ENCODE measurements around the gene OTULINL. TPM values are rescaled to one million over a fixed set of nuclear protein-coding genes. Genes with fewer than 3 reads are reported as not detected.

Gene OTULINL
- total and polyA plus RNA-seq, 2 of the 8 experiments (the other 6 are each of a cell fraction or from before 2014, with no cell fraction given) = 3.1 to 8.3 TPM

DNA sequence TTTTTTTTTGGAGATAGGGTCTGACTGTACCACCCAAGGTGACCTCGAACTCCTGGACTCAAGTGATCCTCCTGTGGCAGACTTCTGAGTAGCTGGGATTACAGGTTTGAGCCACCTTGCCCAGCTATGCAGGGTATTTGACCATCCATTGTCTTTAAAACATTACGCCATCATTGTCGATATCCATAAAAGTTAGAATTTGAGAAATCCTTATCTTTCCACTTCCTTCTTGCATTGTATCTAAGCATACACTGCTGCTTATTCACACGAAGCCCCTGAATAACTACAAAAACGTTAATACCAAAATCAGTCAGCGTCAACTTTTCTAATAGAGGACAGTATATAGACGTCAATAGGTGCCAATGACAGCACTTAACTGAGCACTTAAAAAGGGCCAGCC, 5.4 kb upstream of the OTULINL start:
- H3K4me3 ChIP-seq (ENCODE audit: extremely low read depth in 1 of 4, insufficient read depth in 2 of 4, low read depth in 3 of 4, low read length in 4 of 4) = no peak overlapping the region
- no peak overlapping the region for H3K18ac ChIP-seq (ENCODE audit: extremely low read depth, low read length)
- H3K9ac ChIP-seq (replicated peaks in 1 of 4; ENCODE audit: extremely low read depth in 1 of 4, low read depth in 3 of 4, low read length in 3 of 4) = no peak overlapping the region
- H3K27ac ChIP-seq (ENCODE audit: low read depth, low read length) = no peak overlapping the region
- no peaks in the 10 kb centered on the region; a peak in 1 of 4 replicates for H3K9me3 ChIP-seq (ENCODE audit: insufficient read depth in 2 of 2, low read depth in 1 of 2, low read length in 1 of 2)
- no peaks in the 10 kb centered on the region for H3K36me3 ChIP-seq (ENCODE audit: control insufficient read depth in 2 of 4, insufficient read depth in 4 of 4, low read length in 3 of 4)
- no peaks in the 10 kb centered on the region for H3K4me1 ChIP-seq (replicated peaks in 1 of 4; ENCODE audit: control insufficient read depth in 3 of 4, insufficient read depth in 4 of 4, low read length in 3 of 4)
- DNase-seq (ENCODE audit: low read depth in 1 of 2, low spot score in 2 of 2) (no peak), FAIRE-seq (no peak)
- H3K27me3 ChIP-seq (replicated peaks in 1 of 4; ENCODE audit: control insufficient read depth in 3 of 4, extremely low read depth in 1 of 4, insufficient read depth in 3 of 4, low read length in 3 of 4) = peaks cover 2 to 14% (median 8%) of the 10 kb centered on the region in 4 experiments
- no peak overlapping the region for H2BK120ac ChIP-seq (replicated peaks; ENCODE audit: low read depth, low read length)
- no peak overlapping the region for H3K4me2 ChIP-seq (ENCODE audit: insufficient read depth in 1 of 2, low read depth in 2 of 2, low read length in 2 of 2)
- H2BK5ac ChIP-seq (ENCODE audit: low read depth, low read length) = no peak overlapping the region
- peaks cover 1% of the 10 kb centered on the region; the same call in 1 of the 2 replicates for H3K23me2 ChIP-seq (ENCODE audit: low read depth, low read length)
- H4K91ac ChIP-seq (replicated peaks; ENCODE audit: insufficient read length, low read length) = no peak overlapping the region
- no peak overlapping the region for H3K4ac ChIP-seq (replicated peaks; ENCODE audit: insufficient read length, low read depth, low read length)
- no peaks in the 10 kb centered on the region for H3K79me1 ChIP-seq (ENCODE audit: low read depth, low read length)
- no peak overlapping the region for H2BK20ac ChIP-seq (ENCODE audit: low read length)
- H2AFZ ChIP-seq (ENCODE audit: low read length) = no peak overlapping the region
- H2BK15ac ChIP-seq (ENCODE audit: low read length) = no peak overlapping the region
- no peak overlapping the region for H2AK5ac ChIP-seq (ENCODE audit: low read depth, low read length)
- H3K79me2 ChIP-seq (ENCODE audit: control insufficient read depth in 1 of 2, insufficient read depth in 2 of 2, low read length in 2 of 2) = no peaks in the 10 kb centered on the region
- no peak overlapping the region for H2BK12ac ChIP-seq (ENCODE audit: low read depth, low read length)
- no peak overlapping the region for H3K14ac ChIP-seq (ENCODE audit: insufficient read length)
- no peaks in the 10 kb centered on the region for H4K20me1 ChIP-seq (replicated peaks in 1 of 2; ENCODE audit: control insufficient read depth in 1 of 2, insufficient read depth in 2 of 2, low read length in 2 of 2)
- H4K8ac ChIP-seq (ENCODE audit: extremely low read depth, insufficient read depth, low read length) = no peak overlapping the region
- ChIA-PET POLR2A (ENCODE audit: partially characterized antibody) (no interaction called here), CTCF (ENCODE audit: partially characterized antibody) (interaction anchor here (0.6 to 1.4 kb wide), 4 partner anchors 69 to 93 kb away, joined by 3 read pairs; no protein-coding TSS in a partner anchor)
- H3K23ac ChIP-seq (ENCODE audit: insufficient read length) = no peak overlapping the region
- H3K56ac ChIP-seq (replicated peaks; ENCODE audit: insufficient read length, low read depth, low read length) = no peak overlapping the region
- WGBS, 2 experiments (ENCODE audit: extremely low coverage in 1 of 2, insufficient coverage in 1 of 2, insufficient read length in 1 of 2, insufficient replicate concordance in 2 of 2, low coverage in 1 of 2, low lambda C conversion rate in 2 of 2, missing lambda C conversion rate in 1 of 2) = 92% methylated on average over 7 of the region's 7 CpGs; no CpG with 5 or more reads in 1 of the 2 experiments
- H4K5ac ChIP-seq (ENCODE audit: insufficient read length, low read depth, low read length) = no peak overlapping the region
- TF ChIP-seq, protein P1, sequence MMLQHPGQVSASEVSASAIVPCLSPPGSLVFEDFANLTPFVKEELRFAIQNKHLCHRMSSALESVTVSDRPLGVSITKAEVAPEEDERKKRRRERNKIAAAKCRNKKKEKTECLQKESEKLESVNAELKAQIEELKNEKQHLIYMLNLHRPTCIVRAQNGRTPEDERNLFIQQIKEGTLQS (IDR thresholded peaks at IDR 0.05; ENCODE audit: insufficient read depth, low read depth, low read length) = no peak
- no peak for TF ChIP-seq CHD1 (IDR thresholded peaks at IDR 0.05; ENCODE audit: low read depth, low read length)
- no peak for TF ChIP-seq JUN (IDR thresholded peaks at IDR 0.05; ENCODE audit: low read depth, low read length)
- no peak for TF ChIP-seq ZNF274 (IDR thresholded peaks at IDR 0.05; ENCODE audit: borderline replicate concordance, extremely low read depth, low read length)
- TF ChIP-seq BCL11A (IDR thresholded peaks at IDR 0.05; ENCODE audit: low read depth in 2 of 2, low read length in 2 of 2) = no peak
- no peak for TF ChIP-seq TBP (IDR thresholded peaks at IDR 0.05; ENCODE audit: low read depth, low read length)
- TF ChIP-seq, protein P2, sequence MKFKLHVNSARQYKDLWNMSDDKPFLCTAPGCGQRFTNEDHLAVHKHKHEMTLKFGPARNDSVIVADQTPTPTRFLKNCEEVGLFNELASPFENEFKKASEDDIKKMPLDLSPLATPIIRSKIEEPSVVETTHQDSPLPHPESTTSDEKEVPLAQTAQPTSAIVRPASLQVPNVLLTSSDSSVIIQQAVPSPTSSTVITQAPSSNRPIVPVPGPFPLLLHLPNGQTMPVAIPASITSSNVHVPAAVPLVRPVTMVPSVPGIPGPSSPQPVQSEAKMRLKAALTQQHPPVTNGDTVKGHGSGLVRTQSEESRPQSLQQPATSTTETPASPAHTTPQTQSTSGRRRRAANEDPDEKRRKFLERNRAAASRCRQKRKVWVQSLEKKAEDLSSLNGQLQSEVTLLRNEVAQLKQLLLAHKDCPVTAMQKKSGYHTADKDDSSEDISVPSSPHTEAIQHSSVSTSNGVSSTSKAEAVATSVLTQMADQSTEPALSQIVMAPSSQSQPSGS (IDR thresholded peaks at IDR 0.05; ENCODE audit: low read length) = no peak
- TF ChIP-seq TEAD4 (IDR thresholded peaks at IDR 0.05; ENCODE audit: low read depth, low read length) = no peak
- no peak for TF ChIP-seq ASH2L (IDR thresholded peaks at IDR 0.05; ENCODE audit: low read length)
- TF ChIP-seq NRF1 (IDR thresholded peaks at IDR 0.05; ENCODE audit: low read depth, low read length) = no peak
- no peak for TF ChIP-seq KDM1A (IDR thresholded peaks at IDR 0.05; ENCODE audit: borderline replicate concordance, low read length)
- TF ChIP-seq BACH1 (IDR thresholded peaks at IDR 0.05; ENCODE audit: low read length) = no peak
- TF ChIP-seq SIN3A (conservative IDR thresholded peaks at IDR 0.05 in 1 of 2, IDR thresholded peaks at IDR 0.05 in 1 of 2; ENCODE audit: low read depth in 1 of 2, low read length in 2 of 2) = no peak

All from H1 (cell line).